Measurements from ENCODE around the gene SKIL.
"Not testable (repeated sequence)": the region's sequence is repeated elsewhere in the genome, so short reads cannot be mapped to it uniquely, and the experiment has no call there.

SKIL gene

DNA sequence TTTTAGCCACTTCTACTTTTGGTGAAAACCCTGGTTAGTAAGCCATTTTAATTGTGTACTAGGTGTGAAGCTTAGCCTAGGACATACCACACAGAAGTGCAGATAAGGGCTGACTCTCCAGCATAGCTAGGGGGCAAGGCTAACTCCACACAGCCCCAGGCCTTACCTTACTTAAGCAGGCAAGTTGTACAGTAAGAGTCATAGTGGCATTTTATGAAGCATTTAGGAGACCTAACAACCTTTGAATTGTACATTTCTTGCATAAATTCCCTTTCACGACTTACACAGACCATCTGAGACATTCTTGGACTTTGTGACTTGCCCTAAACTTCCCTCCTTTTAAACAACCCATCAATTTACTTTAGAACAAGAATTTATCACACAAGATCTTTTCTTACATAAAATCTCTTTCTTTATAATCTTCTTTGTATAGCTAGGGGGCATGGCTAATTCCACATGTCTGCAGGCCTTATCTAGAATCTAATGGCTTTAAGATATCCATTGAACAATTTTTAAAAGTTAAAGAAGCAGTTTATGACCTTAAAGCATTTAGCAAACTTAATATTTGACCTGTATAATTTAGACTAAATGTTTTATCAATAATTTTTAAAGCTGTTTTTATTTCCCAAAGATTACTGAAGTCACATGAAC is 18.7 kb upstream of the SKIL start:
- no peak overlapping the region for H3K27ac ChIP-seq
- TF ChIP-seq, protein P1, sequence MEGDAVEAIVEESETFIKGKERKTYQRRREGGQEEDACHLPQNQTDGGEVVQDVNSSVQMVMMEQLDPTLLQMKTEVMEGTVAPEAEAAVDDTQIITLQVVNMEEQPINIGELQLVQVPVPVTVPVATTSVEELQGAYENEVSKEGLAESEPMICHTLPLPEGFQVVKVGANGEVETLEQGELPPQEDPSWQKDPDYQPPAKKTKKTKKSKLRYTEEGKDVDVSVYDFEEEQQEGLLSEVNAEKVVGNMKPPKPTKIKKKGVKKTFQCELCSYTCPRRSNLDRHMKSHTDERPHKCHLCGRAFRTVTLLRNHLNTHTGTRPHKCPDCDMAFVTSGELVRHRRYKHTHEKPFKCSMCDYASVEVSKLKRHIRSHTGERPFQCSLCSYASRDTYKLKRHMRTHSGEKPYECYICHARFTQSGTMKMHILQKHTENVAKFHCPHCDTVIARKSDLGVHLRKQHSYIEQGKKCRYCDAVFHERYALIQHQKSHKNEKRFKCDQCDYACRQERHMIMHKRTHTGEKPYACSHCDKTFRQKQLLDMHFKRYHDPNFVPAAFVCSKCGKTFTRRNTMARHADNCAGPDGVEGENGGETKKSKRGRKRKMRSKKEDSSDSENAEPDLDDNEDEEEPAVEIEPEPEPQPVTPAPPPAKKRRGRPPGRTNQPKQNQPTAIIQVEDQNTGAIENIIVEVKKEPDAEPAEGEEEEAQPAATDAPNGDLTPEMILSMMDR (IDR thresholded peaks at IDR 0.05), result no peak
- TF ChIP-seq ZFX (IDR thresholded peaks at IDR 0.05; ENCODE audit: borderline replicate concordance), result no peak

DNA sequence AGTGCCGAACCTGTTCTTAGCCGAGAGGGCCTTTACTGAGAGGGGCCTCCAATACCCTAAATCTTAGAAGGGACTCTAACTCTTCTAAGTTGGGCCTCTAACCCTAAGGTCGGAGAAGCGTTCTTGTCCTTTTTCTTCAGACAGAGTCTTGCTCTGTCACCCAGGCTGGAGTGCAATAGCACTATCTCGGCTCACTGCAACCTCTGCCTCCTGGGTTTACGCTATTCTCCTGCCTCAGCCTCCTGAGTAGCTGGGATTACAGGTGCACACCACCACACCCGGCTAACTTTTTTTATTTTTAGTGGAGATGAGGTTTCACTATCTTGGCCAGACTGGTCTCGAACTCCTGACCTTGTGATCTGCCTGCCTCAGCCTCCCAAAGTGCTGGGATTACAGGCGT is 15.2 kb upstream of the SKIL start:
- not testable (repeated sequence) for H3K27ac ChIP-seq

GRCh38 chr3:170343859-170344258 is 13.7 kb upstream of the SKIL start:
- H3K27ac ChIP-seq, result not testable (repeated sequence)

DNA sequence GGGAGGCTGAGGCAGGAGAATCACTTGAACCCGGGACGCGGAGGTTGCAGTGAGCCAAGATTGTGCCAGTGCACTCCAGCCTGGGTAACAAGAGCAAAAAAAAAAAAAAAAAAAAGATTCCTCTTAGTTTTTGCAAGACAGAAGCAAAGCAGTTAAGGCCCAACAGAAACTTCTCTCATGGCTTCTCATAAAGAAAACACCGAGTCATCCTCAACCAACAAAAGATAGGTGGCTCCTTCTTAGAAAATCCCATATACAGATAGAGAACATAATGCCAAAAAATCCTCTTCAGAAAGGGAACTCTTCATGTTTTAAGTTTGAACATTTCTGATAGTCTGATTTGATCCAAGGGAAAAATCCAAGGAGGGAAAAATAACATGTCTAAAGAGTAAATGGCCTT is 12.5 kb upstream of the SKIL start:
- TF ChIP-seq ZFX (IDR thresholded peaks at IDR 0.05; ENCODE audit: borderline replicate concordance), result no peak
- TF ChIP-seq, protein P1 (IDR thresholded peaks at IDR 0.05), result no peak
- no peak overlapping the region for H3K27ac ChIP-seq

DNA sequence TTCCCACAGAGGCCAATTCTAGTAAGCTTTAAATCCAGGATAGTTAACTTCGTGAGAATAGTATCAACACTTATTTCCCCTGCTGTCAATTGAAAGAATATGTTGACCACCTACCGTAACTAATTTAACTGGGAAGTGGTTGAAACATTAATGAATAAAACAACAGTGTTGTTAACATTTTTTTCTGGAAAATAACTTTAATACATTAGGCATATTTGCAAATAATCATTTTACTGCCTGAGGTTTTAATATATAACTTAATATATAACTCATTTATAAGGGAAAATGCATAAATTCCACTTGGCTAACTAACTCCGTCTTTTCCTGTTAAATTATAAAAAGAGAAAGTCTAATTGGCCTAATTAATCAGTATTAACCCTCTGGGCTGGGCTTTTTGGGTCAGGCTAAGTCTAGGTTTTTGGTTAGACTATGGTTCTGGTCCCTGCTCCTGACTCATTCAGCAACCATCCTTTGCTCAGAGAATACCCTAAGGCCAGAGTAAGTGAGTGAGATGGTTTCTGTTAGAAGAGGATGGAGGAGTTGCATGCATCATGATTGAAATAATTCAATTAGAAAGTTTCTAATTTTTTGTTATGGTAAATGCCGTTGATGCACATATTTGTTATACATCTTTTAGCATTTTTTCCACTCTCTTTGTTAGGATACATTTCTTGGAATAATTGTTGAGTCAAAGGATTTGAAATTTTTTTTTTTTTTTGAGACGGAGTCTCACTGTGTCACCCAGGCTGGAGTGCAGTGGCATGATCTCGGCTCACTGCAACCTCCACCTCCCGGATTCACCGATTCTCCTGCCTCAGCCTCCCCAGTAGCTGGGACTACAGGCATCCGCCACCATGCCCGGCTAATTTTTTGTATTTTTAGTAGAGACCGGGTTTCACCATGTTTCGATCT is 10.8 kb upstream of the SKIL start:
- TF ChIP-seq, protein P1 (IDR thresholded peaks at IDR 0.05), result no peak
- no peak for TF ChIP-seq ZFX (IDR thresholded peaks at IDR 0.05; ENCODE audit: borderline replicate concordance)

DNA sequence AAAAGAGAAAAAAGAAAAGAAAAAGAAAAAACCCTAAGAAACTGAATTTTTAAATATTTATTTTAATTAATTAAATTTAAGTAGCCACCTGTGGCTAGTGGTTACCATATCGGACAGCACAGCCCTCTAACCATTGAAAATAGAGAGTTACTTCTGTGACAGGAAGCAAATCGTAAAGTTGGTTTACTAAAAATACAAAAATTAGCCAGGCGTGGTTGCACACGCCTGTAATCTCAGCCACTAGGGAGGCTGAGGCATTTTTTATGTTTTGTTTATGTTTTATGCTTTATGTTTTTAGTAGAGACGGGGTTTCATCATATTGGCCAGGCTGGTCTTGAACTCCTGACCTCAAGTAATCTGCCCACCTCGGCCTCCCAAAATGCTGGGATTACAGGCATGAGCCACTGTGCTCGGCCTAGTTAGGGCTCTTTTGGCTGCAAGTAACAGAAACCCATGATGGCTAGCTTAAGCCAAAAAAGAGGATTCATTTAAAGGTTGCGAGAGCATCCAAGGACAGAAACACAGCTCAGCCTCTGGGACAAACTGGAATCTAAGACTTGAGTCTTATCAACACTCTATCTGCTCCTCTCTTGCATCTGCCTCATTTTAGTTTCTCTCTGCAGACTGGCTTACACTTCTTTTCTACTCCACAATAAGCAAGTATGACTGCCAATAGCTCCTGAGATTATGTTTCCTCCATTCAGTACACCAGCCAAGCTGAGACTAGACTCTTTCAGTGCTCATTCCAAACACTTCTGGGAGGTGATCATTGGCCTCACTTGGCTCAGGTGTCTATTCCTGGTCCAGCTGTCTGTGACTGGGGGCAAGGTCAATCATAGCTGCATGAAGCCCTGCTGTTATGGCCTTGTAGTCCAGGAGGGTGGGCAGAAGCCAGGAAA is 6.8 kb upstream of the SKIL start:
- TF ChIP-seq ZFX (IDR thresholded peaks at IDR 0.05; ENCODE audit: borderline replicate concordance), result no peak
- TF ChIP-seq, protein P1 (IDR thresholded peaks at IDR 0.05), result no peak
- no peak overlapping the region for H3K27ac ChIP-seq

More for the DNA sequence above, 10.8 kb upstream of the SKIL start:
- H3K27ac ChIP-seq, result no peak overlapping the region

- H3K27ac ChIP-seq, result no peak overlapping the region
- no peak for TF ChIP-seq ZFX (IDR thresholded peaks at IDR 0.05; ENCODE audit: borderline replicate concordance)
- TF ChIP-seq, protein P1 (IDR thresholded peaks at IDR 0.05), result no peak
Measured at GRCh38 chr3:170352936-170353335, 4.6 kb upstream of the SKIL start.
